Ovary (tissue), 9 donors: ENCODE measurements around the gene CUEDC2. TPM values are rescaled to one million over a fixed set of nuclear protein-coding genes. Genes with fewer than 3 reads are reported as not detected.

Experiments used
- DNase-seq, 5 donors: peaks; one replicate each; pipeline ENCODE4 v3.0.0-alpha.2; 2019 to 2020
- H3K27ac ChIP-seq, 2 donors: fragments of 200-600 bp; one replicate each; pipeline versions ENCODE4 v1.5.1 to v1.8.0; 2019 to 2022
- H3K27me3 ChIP-seq: fragments of 200-600 bp; one replicate; pipeline ENCODE4 v1.8.0; 2022
- H3K36me3 ChIP-seq: fragments of 200-600 bp; sonication (generic); one replicate; pipeline ENCODE4 v1.5.1; 2019
- H3K4me1 ChIP-seq: one replicate; pipeline ENCODE4 v1.8.1; 2013; ENCODE audit warnings: mild to moderate bottlenecking, moderate library complexity; ENCODE audit not compliant: insufficient read depth
- H3K4me3 ChIP-seq: fragments of 200-600 bp; sonication (generic); one replicate; pipeline ENCODE4 v1.5.1; 2017
- H3K9me3 ChIP-seq, 2 donors: fragments of 200-600 bp in 1 of 2; sonication (generic) in 1 of 2; one replicate each; pipeline versions ENCODE4 v1.5.1 to v1.8.1; 2013 to 2019; ENCODE audit warnings: mild to moderate bottlenecking in 1 of 2, moderate library complexity in 1 of 2
- CTCF ChIP-seq, 3 donors: fragments of 450-650 bp in 2 of 3; fragments of 200-600 bp in 1 of 3; IDR thresholded peaks; one replicate each; pipeline versions ENCODE4 v1.5.1 to v1.8.0; 2016 to 2022; ENCODE audit warnings: antibody characterized with exemption in 3 of 3, mild to moderate bottlenecking in 1 of 3
- EP300 ChIP-seq: sonication (generic); formaldehyde crosslinking; IDR thresholded peaks from one replicate; pipeline ENCODE4 v1.6.1; 2017; ENCODE audit warnings: antibody characterized with exemption
- POLR2A ChIP-seq: fragments of 450-650 bp; IDR thresholded peaks from one replicate; pipeline ENCODE4 v1.6.1; 2017; ENCODE audit warnings: antibody characterized with exemption, mild to moderate bottlenecking, moderate library complexity
- WGBS, 3 donors: extraction: QIAGEN DNeasy Blood & Tissue Kit in 1 of 3; methylation state at CpG; one replicate each; pipeline versions ENCODE4 v1.1.5 to v1.1.7; 2013 to 2017; 5-methylcytosine and 5-hydroxymethylcytosine counted together
- intact Hi-C, 4 donors: fragments of 100-400 bp; cut with DNase I; formaldehyde crosslinking; loops; one replicate each; pipeline versions ENCODE4 v1.11.0 to v1.15.1; 2022 to 2023
- polyA plus RNA-seq, 2 donors: library from polyadenylated mRNA; stranded (reverse); fragments of 200-250 nt in 1 of 2; fragments of 350-450 nt in 1 of 2; fragmentation: Illumina TruSeq in 1 of 2; extraction: RNeasy Lipid Tissue Mini Kit (QIAGEN cat#74804) in 1 of 2; gene quantifications; one replicate each; pipeline ENCODE4 v1.2.3, GENCODE V29; 2013 to 2014
- total RNA-seq, 7 donors: library from RNA; depleted of rRNA in 2 of 7; stranded (reverse); fragments of >200 nt in 2 of 7; fragmentation: NEBNext Ultra II Directional in 3 of 7; extraction: Animal tissue kit (Norgen Biotek cat#: 25700) in 3 of 7; gene quantifications; one replicate each; pipeline versions ENCODE4 v1.1.0 to v1.2.4, GENCODE V29; 2016 to 2023
- donor health status: DM: no; HTN: no; CAD: no; lungs with moderate emphysema.
- donor health status: DM: no; HTN: no; CAD: no.
- donor health status: Bipolar disorder and iron deficiency.
- donor health status: DM: yes; HTN: yes; CAD: no.
- donor health status: DM: no; HTN: no; CAD: no.
- donor health status: DM: yes; HTN: yes; CAD: no.

CUEDC2 gene
- total and polyA plus RNA-seq, 9 donors: 34.7 to 76.5 (median 61.7) TPM

GRCh38 chr10:102413806-102414561, 18.4 kb downstream of the CUEDC2 start:
- Histone ChIP-seq H3K27me3 (no peaks in the 10 kb centered on the region), H3K4me3 (no peak overlapping the region), H3K9me3 (no peaks in the 10 kb centered on the region), H3K27ac (no peak overlapping the region), H3K36me3 (no peaks in the 10 kb centered on the region), H3K4me1 (peaks cover 5% of the 10 kb centered on the region)
- intact Hi-C loops: no loop called here
- TF ChIP-seq CTCF (IDR thresholded peaks at IDR 0.05) (no peak), EP300 (no peak), POLR2A (no peak)
- 72 to 77% (median 77%) methylated on average over 16 of the region's 16 CpGs for WGBS, 3 donors
- no peak for DNase-seq

GRCh38 chr10:102413053-102413705, 19.2 kb downstream of the CUEDC2 start:
- Histone ChIP-seq H3K36me3 (no peaks in the 10 kb centered on the region), H3K4me3 (no peak overlapping the region), H3K9me3 (no peaks in the 10 kb centered on the region), H3K27ac (no peak overlapping the region), H3K27me3 (no peaks in the 10 kb centered on the region), H3K4me1 (peaks cover 5% of the 10 kb centered on the region)
- TF ChIP-seq POLR2A: no peak
- no peak for TF ChIP-seq EP300
- TF ChIP-seq CTCF (IDR thresholded peaks at IDR 0.05): no peak
- DNase-seq: no peak
- 6 to 21% (median 13%) methylated on average over 5 of the region's 5 CpGs for WGBS, 3 donors
- intact Hi-C loops: no loop called here

GRCh38 chr10:102412293-102412692, 20.1 kb downstream of the CUEDC2 start:
- DNase-seq: no peak
- no peaks in the 10 kb centered on the region for H3K36me3 ChIP-seq
- H3K9me3 ChIP-seq: no peaks in the 10 kb centered on the region
- no peak overlapping the region for H3K4me3 ChIP-seq
- TF ChIP-seq CTCF (IDR thresholded peaks at IDR 0.05): no peak
- TF ChIP-seq POLR2A: no peak
- no peak for TF ChIP-seq EP300
- H3K4me1 ChIP-seq: peaks cover 5% of the 10 kb centered on the region
- WGBS, 3 donors: 85 to 86% (median 86%) methylated on average over 10 of the region's 10 CpGs
- H3K27ac ChIP-seq: no peak overlapping the region
- H3K27me3 ChIP-seq: no peaks in the 10 kb centered on the region
- intact Hi-C loops: no loop called here

GRCh38 chr10:102411341-102412255, 20.8 kb downstream of the CUEDC2 start:
- no peak overlapping the region for H3K4me3 ChIP-seq
- TF ChIP-seq CTCF (IDR thresholded peaks at IDR 0.05) (no peak), EP300 (no peak), POLR2A (no peak)
- H3K27ac ChIP-seq: no peak overlapping the region
- H3K27me3 ChIP-seq: no peaks in the 10 kb centered on the region
- WGBS, 3 donors: 79 to 82% (median 82%) methylated on average over 14 of the region's 14 CpGs
- H3K9me3 ChIP-seq: no peaks in the 10 kb centered on the region
- DNase-seq: no peak
- H3K36me3 ChIP-seq: no peaks in the 10 kb centered on the region
- H3K4me1 ChIP-seq: peaks cover 5% of the 10 kb centered on the region
- intact Hi-C loops: no loop called here
